Body of pancreas (tissue), 4 donors: ENCODE data around the gene C14orf132.

Experiments used
- CTCF ChIP-seq, 7 experiments: fragments of 450-650 bp in 4 of 7; fragments of 200-600 bp in 3 of 7; sonication (generic) in 3 of 7; IDR thresholded peaks; one replicate each; pipeline ENCODE4 v1.5.1; 2016 to 2019; ENCODE audit warnings: antibody characterized with exemption in 7 of 7
- POLR2A ChIP-seq, 3 donors: fragments of 450-650 bp; IDR thresholded peaks; one replicate each; pipeline ENCODE4 v1.6.1; 2016; ENCODE audit warnings: antibody characterized with exemption in 3 of 3, mild to moderate bottlenecking in 2 of 3

GRCh38 chr14:96105089-96105925, 66.1 kb downstream of the C14orf132 start:
- TF ChIP-seq POLR2A (IDR thresholded peaks at IDR 0.05), result no peak
- TF ChIP-seq CTCF (IDR thresholded peaks at IDR 0.05), result no peak
